ENCODE data around the gene SRGAP1.
"Not testable (repeated sequence)": the region's sequence is repeated elsewhere in the genome, so short reads cannot be mapped to it uniquely, and the experiment has no call there.

SRGAP1 gene

GRCh38 chr12:64186789-64187188 lies 342.3 kb downstream of the SRGAP1 start:
- no peak for DNase-seq

- DNase-seq, result no peak
Observed at GRCh38 chr12:64187370-64187769, 342.9 kb downstream of the SRGAP1 start.

DNA sequence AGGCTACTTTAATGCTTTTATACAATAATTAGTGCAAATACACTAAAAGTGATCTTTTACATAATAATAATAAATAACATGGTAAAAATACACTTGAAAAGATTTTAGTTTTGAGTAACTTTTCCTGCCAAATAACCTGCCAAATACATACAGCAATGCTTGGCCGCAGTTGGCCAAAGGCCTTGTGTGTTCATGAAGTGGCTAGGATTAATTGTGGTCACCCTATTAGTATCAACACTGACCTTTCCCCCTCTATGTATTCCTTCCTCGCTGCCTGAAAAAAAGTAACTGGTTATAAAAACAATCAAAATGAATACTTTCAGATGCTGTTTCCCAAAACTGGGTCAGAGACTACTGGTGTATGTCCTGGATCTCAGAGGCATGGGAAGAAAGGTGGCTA lies 343.3 kb downstream of the SRGAP1 start:
- no peak for DNase-seq

DNA sequence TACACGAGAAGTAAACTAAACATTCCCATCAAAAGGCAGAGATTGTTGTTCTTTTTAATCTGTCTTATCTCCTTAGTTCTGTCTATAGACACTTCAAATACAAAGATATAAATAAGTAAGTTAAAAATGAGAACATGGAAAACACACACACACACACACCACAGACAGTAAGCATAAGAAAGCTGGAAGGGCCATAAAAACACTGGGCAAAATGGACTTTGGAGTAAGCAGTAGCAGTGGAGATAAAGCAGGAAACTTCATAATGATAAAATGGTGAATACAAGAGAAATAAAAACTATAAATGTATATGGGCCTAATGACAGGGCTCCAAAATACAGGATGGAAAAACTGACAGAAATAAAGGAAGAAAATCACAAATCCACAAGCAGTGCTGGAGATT lies 345.0 kb downstream of the SRGAP1 start:
- DNase-seq, result no peak

DNA sequence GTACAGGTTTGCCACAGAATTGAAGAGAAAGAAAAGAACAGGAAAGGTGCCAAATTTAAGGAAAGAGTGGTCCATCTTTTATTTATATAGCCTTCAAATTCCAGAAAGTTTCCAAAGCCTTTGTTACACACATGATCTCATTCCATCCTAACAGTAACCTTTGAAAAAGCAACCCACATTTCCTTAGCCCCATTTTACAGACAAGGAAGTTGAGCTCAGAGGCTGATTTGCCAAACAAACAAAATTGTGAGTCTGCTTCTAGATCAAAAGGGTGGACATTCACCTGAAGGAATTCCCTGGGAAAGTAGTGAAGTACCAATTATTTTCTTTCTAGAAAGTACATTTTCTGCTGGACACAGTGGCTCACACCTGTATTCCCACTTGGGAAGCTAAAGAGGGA lies 345.6 kb downstream of the SRGAP1 start:
- DNase-seq, result no peak

- no peak for DNase-seq
Observed at GRCh38 chr12:64192644-64193444, 348.3 kb downstream of the SRGAP1 start.

DNA sequence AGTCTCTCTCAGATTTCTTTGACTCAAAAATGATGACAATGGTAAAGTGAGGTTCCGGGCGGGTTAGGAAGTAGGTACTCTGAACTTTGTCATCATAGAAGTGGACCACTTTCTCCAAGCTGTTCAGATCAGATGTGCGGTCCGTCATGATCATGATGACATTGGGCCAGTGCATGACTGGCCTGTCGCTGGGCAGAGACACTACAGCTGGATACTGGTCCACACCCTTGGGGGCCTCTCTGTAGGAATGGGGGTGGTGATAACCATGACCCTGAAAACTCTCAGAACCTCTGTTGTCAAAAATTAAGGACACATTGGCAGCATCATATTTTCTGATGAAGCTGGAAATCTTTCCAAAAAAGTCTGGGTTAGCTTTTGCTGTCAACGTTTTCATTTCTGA lies 349.4 kb downstream of the SRGAP1 start:
- DNase-seq, result no peak

DNA sequence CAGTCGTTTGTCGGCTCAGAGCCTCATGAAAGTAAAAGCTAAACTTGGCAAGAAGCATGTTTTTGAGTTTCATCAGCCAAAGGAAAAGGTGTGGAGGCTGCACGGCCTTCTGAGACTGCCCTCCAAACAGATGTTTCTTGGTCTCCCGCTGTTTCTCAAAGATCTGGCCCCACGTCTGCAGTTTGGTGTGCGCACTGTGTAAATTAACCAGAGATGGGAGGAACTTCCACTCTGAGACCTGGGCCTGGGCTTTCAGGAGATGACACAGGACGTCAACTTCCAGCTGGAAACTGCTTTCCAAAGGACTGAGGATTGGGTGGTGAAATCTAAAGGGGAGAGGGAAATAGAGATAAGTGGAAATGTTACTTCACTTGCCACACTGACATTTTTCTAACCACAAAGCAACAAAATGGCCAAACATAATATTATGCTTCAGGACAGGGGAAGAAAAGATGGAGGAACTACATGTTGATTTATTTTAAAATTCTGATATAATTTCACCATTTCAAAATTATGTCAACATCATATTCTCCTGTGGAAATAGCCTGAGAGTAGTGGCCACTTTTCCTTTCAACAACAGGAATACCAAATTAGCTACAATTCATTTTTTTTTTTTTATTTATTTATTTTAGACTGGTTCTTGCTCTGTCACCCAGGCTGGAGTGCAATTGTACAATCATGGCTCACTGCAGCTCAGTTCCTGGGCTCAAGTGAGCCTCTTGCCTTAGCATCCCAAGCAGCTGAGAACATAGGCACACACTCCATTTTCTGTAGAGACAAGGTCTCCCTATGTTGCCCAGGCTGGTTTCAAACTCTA lies 350.0 kb downstream of the SRGAP1 start:
- DNase-seq, result no peak

DNA sequence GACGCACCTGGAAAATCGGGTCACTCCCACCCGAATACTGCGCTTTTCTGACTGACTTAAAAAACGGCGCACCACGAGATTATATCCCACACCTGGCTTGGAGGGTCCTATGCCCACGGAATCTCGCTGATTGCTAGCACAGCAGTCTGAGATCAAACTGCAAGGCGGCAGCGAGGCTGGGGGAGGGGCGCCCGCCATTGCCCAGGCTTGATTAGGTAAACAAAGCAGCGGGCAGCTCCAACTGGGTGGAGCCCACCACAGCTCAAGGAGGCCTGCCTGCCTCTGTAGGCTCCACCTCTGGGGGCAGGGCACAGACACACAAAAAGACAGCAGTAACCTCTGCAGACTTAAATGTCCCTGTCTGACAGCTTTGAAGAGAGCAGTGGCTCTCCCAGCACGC lies 351.3 kb downstream of the SRGAP1 start:
- not testable (repeated sequence) for DNase-seq

DNA sequence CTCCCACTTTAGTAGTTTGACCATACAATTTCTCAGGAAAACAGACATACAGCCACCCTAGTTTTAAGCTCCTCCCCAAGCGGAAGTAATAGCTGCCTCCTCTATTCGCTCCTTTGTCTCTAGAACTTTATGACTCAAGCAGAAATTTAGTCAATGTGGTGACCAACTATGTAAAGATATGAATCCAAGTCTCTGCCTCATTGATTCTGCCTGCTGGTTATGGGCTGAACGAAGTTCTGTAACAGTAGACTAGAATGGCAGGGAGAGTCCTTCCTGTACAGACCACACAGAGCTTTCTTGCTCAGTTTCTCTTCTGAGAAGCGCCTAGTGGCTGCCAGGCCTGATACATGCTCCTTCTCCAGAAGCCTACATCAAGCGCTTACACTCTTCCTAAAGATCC lies 358.5 kb downstream of the SRGAP1 start:
- DNase-seq, result no peak

DNA sequence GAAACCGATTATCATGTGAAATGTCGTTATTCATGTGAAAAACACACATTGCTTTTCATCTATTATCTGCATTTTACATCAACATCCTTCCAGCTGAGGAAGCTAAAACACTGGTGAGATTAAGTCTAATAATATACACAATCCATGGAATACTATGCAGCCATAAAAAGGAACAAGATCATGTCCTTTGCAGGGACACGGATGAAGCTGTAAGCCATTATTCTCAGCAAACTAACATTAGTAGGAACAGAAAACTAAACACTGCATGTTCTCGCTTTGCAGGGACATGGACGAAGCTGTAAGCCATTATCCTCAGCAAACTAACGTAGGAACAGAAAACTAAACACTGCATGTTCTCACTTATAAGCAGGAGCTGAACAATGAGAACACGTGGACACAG lies 359.3 kb downstream of the SRGAP1 start:
- no peak for DNase-seq

- no peak for DNase-seq
Observed at GRCh38 chr12:64205542-64205941, 361.0 kb downstream of the SRGAP1 start.

DNA sequence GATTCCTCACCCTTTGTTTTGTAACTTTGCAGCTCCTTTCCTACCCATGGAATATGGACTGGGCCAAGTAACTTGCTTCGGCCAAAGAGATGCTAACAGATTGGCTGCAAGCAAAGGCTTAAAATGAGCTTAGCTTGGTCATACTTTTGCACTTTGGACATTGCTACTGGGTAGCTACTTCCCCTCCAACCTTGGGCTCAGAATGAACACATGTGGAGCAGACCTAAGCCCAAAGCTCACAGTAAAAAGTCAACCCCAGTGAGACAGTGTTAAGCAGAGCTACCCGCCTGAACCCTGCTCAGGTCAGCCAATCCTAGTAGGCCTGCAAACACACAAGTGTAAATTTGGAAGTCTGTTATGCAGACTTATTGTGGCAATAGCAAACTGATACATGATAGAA lies 363.0 kb downstream of the SRGAP1 start:
- no peak for DNase-seq
